Omental fat pad (tissue), 4 donors: ENCODE measurements around the gene COMMD2. TPM values are rescaled to one million over a fixed set of nuclear protein-coding genes. Genes with fewer than 3 reads are reported as not detected.
A peak's percentile ranks its signal among the peaks of the same experiment; 100 is the strongest.

Experiments
- ATAC-seq: fragments of 150-250 bp; one replicate; pipeline ENCODE4 v1.9.1; 2016; ENCODE audit warnings: mild to moderate bottlenecking, moderate library complexity; ENCODE audit not compliant: low FRiP score
- DNase-seq: peaks from one replicate; pipeline ENCODE4 v3.0.0-alpha.2; 2019; ENCODE audit warnings: low spot score
- CTCF ChIP-seq, 3 donors: fragments of 450-650 bp; IDR thresholded peaks; one replicate each; pipeline ENCODE4 v1.5.1; 2016 to 2017; ENCODE audit warnings: antibody characterized with exemption in 3 of 3, mild to moderate bottlenecking in 3 of 3, moderate library complexity in 2 of 3
- total RNA-seq, 4 donors: library from RNA; depleted of rRNA; stranded (reverse); fragments of >200 nt; gene quantifications; one replicate each; pipeline ENCODE4 v1.1.0, GENCODE V29; 2016

The COMMD2 gene
- total RNA-seq, 4 donors from 2014 or later, result 13.1 to 34.8 (median 19.5) TPM

GRCh38 chr3:149776170-149776569 lies 23.9 kb upstream of the COMMD2 start:
- ATAC-seq (no peak), DNase-seq (no peak)
- no peak for TF ChIP-seq CTCF (IDR thresholded peaks at IDR 0.05)

- TF ChIP-seq CTCF (IDR thresholded peaks at IDR 0.05), result no peak
- no peak for ATAC-seq
These were observed 20.6 kb upstream of the COMMD2 start for GRCh38 chr3:149772861-149773260.

GRCh38 chr3:149771652-149772271 lies 19.5 kb upstream of the COMMD2 start:
- ATAC-seq (no peak), DNase-seq (peak; percentile 51)
- peak in 1 of 3 donors; percentile 31 for TF ChIP-seq CTCF (IDR thresholded peaks at IDR 0.05)

More at GRCh38 chr3:149772861-149773260, 20.6 kb upstream of the COMMD2 start:
- no peak for DNase-seq

GRCh38 chr3:149770246-149770645 lies 18.0 kb upstream of the COMMD2 start:
- no peak for ATAC-seq
- no peak for DNase-seq
- no peak for TF ChIP-seq CTCF (IDR thresholded peaks at IDR 0.05)

- no peak for TF ChIP-seq CTCF (IDR thresholded peaks at IDR 0.05)
- DNase-seq (no peak), ATAC-seq (no peak)
These were observed 16.4 kb upstream of the COMMD2 start for GRCh38 chr3:149768704-149769103.

- DNase-seq (no peak), ATAC-seq (no peak)
- no peak for TF ChIP-seq CTCF (IDR thresholded peaks at IDR 0.05)
These were observed 15.4 kb upstream of the COMMD2 start for GRCh38 chr3:149767720-149768119.

- DNase-seq (no peak), ATAC-seq (no peak)
- TF ChIP-seq CTCF (IDR thresholded peaks at IDR 0.05), result no peak
These were observed 13.6 kb upstream of the COMMD2 start for GRCh38 chr3:149765762-149766334.
